Activated CD4-positive, alpha-beta memory T cell treated with anti-CD3 and anti-CD28 coated beads, Interleukin-2, amount 10 ng/mL, durations not matched to agents 7 days and 5 days (primary cell): Measurements from ENCODE around the gene HEMGN. TPM values are rescaled to one million over a fixed set of nuclear protein-coding genes. Genes with fewer than 3 reads are reported as not detected.

ENCODE experiments used
- CTCF ChIA-PET: fragments of 350-600 bp; sonication (Branson Sonifier 250); formaldehyde crosslinking; loops from one replicate; lab custom pipeline; 2021; ENCODE audit warnings: antibody characterized with exemption, inconsistent platforms; lab: Charles Lee
- POLR2A ChIA-PET: fragments of 350-600 bp; sonication (Branson Sonifier 250); formaldehyde crosslinking; loops from one replicate; lab custom pipeline; 2021; ENCODE audit warnings: antibody characterized with exemption; lab: Charles Lee
- DNase-seq: peaks from one replicate; pipeline ENCODE4 v3.0.0-alpha.2; 2020
- H3K27ac Mint-ChIP-seq: one replicate; pipeline ENCODE4 v1.8.0; 2021; ENCODE audit warnings: mild to moderate bottlenecking, mixed read lengths
- H3K27me3 Mint-ChIP-seq: one replicate; pipeline ENCODE4 v1.8.0; 2021; ENCODE audit warnings: mixed read lengths
- H3K36me3 Mint-ChIP-seq: one replicate; pipeline ENCODE4 v1.8.0; 2021; ENCODE audit warnings: low read depth, mixed read lengths
- H3K4me1 Mint-ChIP-seq: one replicate; pipeline ENCODE4 v1.8.0; 2021; ENCODE audit warnings: mixed read lengths
- H3K4me3 Mint-ChIP-seq: one replicate; pipeline ENCODE4 v1.8.0; 2021; ENCODE audit warnings: mild to moderate bottlenecking, mixed read lengths
- H3K9me3 Mint-ChIP-seq: one replicate; pipeline ENCODE4 v1.8.0; 2021; ENCODE audit warnings: mixed read lengths
- total RNA-seq, 2 experiments: library from RNA; stranded (reverse); gene quantifications; one replicate each; pipeline ENCODE4 v1.2.3, GENCODE V29; 2021

HEMGN gene, protein sequence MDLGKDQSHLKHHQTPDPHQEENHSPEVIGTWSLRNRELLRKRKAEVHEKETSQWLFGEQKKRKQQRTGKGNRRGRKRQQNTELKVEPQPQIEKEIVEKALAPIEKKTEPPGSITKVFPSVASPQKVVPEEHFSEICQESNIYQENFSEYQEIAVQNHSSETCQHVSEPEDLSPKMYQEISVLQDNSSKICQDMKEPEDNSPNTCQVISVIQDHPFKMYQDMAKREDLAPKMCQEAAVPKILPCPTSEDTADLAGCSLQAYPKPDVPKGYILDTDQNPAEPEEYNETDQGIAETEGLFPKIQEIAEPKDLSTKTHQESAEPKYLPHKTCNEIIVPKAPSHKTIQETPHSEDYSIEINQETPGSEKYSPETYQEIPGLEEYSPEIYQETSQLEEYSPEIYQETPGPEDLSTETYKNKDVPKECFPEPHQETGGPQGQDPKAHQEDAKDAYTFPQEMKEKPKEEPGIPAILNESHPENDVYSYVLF
- total RNA-seq = under 1 TPM; 0.53 to 0.83 TPM

DNA sequence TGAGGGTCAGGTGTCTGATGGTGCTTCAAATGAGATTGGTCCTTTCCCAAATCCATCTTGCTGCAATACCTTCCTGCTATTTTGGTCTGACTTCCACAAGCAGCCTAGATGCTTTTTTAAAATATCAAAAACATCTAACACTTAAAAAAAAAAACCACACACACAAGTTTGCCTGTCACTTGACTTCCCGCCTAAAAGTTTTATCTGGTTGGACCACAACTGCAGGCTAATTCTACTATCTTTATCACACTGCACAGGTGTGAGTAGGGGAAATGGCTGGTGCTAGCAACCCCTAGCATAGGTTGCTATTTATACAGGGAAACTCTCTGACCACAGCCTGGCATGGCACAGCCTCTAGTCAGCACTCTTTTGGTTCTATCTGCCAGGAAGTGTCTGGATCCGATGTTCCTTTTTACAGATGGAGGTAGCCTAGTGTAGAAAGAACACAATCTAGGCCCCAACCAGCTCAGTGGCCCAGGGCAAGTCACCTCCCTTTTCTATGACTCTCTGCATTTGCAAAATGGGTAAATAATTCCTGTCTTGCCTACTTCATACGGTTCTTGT is at the start of gene HEMGN:
HEMGN (minus strand) TSS at position 92 of the 564 bp plus-strand sequence; CDS start at position 56, 36 bp downstream.
- Mint-ChIP-seq H3K27ac (peak within 1 kb of the TSS; percentile 47), H3K4me3 (no peak within 1 kb of the TSS), H3K9me3 (no peaks in the 10 kb centered on the region), H3K36me3 (no peaks in the 10 kb centered on the region), H3K4me1 (peaks cover 17% of the 10 kb centered on the region), H3K27me3 (peaks cover 6% of the 10 kb centered on the region)
- CTCF ChIA-PET = no interaction called here
- POLR2A ChIA-PET = interaction anchor here (0.7 to 4.4 kb wide), 3 partner anchors 16 to 318 kb away, joined by 3 to 16 read pairs (median 9); partner anchors contain the start of genes ANP32B, TBC1D2 and TRMO
- peak; percentile 49 for DNase-seq

DNA sequence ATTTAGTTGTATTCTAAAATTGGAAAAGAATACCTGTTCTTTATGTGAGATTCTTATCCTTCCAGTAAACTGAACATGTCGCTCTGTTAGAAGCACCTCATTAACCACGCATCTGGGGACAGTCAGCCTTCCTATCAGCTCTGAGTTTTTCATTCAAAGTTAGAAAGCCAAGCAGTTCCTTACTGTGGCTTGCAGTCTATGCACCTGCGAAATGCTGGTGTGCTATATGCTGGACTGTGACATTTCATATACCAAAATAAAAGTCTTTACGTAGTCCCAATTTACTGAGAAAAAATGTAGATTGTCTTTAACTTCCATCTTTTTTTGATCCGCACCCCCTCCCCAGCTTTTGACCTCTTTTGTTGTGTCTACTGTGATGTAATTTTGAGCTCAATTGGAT is 49.5 kb upstream of the HEMGN start:
- DNase-seq = no peak
- CTCF ChIA-PET = interaction anchor here (1.1 to 8.6 kb wide), 4 partner anchors 8 to 65 kb away, joined by 3 to 88 read pairs (median 4); partner anchors contain the start of gene TRMO
- Mint-ChIP-seq H3K27ac (no peak overlapping the region), H3K27me3 (no peaks in the 10 kb centered on the region), H3K36me3 (peaks cover 16% of the 10 kb centered on the region), H3K4me3 (no peak overlapping the region), H3K9me3 (no peaks in the 10 kb centered on the region), H3K4me1 (peaks cover 69% of the 10 kb centered on the region)
- POLR2A ChIA-PET = interaction anchor here (1.0 to 13.8 kb wide), 9 partner anchors 14 to 269 kb away, joined by 3 to 180 read pairs (median 4); partner anchors contain the start of genes NANS, TBC1D2 and TRMO

DNA sequence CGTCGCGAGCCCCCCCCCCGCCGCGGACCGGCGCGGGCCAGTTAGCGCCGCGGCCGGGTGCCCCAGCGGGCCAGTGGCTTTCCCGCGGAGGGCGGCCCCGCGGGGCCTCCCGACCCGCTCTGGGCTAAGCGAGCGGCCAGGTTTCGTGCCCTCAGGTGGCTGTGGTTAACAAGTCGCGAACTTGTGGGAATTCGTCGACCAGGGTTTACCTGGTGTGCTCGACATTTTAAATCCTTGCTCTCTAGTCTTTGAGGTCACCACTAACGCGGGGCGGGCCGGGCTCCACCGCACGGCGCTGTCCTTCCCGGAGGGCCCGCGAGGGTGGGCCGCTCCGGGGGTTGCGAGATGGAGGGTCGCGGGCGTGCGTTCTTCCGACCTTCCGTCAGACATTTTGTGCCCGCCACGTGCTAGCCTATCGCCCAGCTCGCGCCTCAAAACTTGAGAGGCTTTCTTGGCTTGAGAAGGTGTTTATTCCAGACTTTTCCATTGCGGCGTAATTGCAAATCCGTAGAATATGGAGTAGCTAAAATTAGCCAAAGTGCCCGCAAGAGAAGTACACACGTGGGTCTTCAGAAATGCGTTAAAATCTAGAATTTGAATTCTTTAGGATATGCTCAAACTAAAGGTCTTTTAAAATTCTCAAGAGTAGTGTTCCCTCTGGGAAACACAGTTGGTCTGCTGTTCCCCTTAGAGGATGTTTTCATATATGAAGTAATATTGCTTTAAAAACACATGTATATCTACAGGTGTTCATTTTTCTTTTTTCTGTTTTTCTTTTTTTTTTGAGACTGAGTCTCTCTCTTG is 47.3 kb upstream of the HEMGN start:
- H3K27ac Mint-ChIP-seq = peak overlapping the region; percentile 87
- H3K9me3 Mint-ChIP-seq = no peaks in the 10 kb centered on the region
- peaks cover 64% of the 10 kb centered on the region for H3K4me1 Mint-ChIP-seq
- no peaks in the 10 kb centered on the region for H3K27me3 Mint-ChIP-seq
- POLR2A ChIA-PET = interaction anchor here (0.8 to 13.8 kb wide), 12 partner anchors 7 to 352 kb away, joined by 3 to 180 read pairs (median 14); partner anchors contain the start of genes NANS, NCBP1, TBC1D2 and TRIM14
- peak overlapping the region; percentile 83 for H3K4me3 Mint-ChIP-seq
- H3K36me3 Mint-ChIP-seq = peaks cover 16% of the 10 kb centered on the region
- CTCF ChIA-PET = interaction anchor here (1.2 to 8.6 kb wide), 5 partner anchors 12 to 123 kb away, joined by 4 to 88 read pairs (median 5); partner anchors contain the start of gene TRMO
- peak; percentile 52 for DNase-seq

DNA sequence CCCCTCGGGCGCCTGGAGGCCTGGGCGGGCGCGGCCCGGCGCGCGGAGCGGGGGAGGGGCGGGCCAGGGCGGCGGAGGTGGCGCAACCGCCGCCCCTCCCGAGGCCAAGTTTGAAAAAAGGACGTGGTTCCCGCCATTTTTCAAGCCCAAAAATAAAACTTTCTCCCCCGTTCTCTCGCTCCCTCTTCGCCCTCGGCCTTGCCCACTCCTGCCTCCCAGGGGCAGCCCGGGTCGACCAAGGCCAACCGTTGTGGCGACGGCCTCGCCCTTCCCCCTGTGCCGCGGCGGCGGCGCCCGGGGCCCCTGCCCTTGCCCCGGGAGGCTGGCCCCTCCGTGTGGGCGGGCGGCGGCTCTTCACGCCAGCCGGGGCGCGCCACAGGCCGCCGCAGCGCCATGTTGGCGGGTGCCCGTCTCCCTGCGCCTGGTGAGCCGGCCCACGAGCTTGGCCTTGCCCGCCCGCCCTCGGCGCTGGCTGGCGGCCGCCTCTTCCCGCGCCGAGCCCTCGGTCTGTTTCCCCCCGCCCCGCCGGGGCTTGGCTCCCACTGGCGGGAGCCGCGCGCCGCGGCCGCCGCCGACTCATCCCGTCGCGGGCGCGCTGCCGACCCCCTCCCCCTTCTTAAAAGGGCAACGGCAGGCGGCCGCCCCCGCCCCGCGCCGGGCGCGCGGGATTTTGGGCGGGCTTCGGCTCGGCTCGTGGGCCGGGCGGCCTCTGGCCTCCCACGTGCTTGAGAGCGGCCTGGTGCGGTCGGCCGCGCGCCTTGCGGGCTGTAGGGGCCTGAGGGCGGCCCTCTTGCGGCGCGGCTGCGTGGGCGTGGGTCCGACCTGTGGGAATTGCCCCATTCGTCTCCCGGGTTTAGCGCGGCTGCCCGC is 46.5 kb upstream of the HEMGN start:
- CTCF ChIA-PET = interaction anchor here (1.4 to 8.6 kb wide), 10 partner anchors 9 to 124 kb away, joined by 3 to 88 read pairs (median 6); partner anchors contain the start of gene TRMO
- Mint-ChIP-seq H3K36me3 (peaks cover 16% of the 10 kb centered on the region), H3K4me3 (peak overlapping the region; percentile 64), H3K27ac (peak overlapping the region; percentile 76), H3K9me3 (no peaks in the 10 kb centered on the region), H3K4me1 (peaks cover 60% of the 10 kb centered on the region), H3K27me3 (no peaks in the 10 kb centered on the region)
- POLR2A ChIA-PET = interaction anchor here (0.9 to 13.8 kb wide), 29 partner anchors 8 to 1238 kb away, joined by 3 to 180 read pairs (median 8); partner anchors contain the start of genes FOXE1, HEMGN, NANS and NCBP1
- DNase-seq = peak; percentile 79

DNA sequence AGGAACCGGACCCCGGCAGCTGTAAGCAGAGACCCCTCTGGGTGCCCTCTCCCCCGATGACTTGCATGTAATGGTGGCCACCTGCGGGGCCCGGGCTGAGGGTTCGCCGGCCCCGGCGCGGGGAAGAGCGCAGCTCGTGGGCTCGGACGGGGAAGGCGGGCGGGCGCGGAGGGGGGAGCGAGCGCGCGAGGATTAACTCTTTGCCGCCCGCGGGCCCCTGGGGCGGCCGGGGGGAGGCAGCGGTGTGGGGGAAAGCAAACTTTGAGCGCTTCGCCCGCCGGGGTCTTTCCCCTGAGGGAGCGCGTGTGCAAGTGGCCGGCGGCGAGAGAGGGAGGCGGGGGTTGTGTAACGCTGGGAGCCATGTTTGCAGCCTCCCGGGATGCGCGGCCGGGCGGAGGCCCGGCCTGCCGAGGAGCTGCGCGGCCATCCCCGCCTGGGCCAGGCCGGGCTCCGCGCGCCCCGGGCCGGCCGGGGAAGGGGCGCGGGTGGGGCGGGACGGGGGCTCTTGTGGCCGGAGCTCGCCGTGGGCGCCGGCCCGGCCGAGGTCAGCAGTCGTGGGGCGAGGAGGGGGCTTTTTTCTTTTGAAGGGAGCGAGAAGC is 45.7 kb upstream of the HEMGN start:
- peaks cover 16% of the 10 kb centered on the region for H3K36me3 Mint-ChIP-seq
- POLR2A ChIA-PET = interaction anchor here (0.7 to 13.8 kb wide), 37 partner anchors 9 to 1239 kb away, joined by 3 to 180 read pairs (median 5); partner anchors contain the start of genes FOXE1, HEMGN, NANS and NCBP1
- DNase-seq = peak; percentile 51
- H3K4me1 Mint-ChIP-seq = peaks cover 52% of the 10 kb centered on the region
- no peaks in the 10 kb centered on the region for H3K9me3 Mint-ChIP-seq
- H3K4me3 Mint-ChIP-seq = peak overlapping the region; percentile 82
- CTCF ChIA-PET = interaction anchor here (0.6 to 8.6 kb wide), 13 partner anchors 9 to 118 kb away, joined by 3 to 88 read pairs (median 6); partner anchors contain the start of gene TRMO
- no peaks in the 10 kb centered on the region for H3K27me3 Mint-ChIP-seq
- H3K27ac Mint-ChIP-seq = peak overlapping the region; percentile 88

DNA sequence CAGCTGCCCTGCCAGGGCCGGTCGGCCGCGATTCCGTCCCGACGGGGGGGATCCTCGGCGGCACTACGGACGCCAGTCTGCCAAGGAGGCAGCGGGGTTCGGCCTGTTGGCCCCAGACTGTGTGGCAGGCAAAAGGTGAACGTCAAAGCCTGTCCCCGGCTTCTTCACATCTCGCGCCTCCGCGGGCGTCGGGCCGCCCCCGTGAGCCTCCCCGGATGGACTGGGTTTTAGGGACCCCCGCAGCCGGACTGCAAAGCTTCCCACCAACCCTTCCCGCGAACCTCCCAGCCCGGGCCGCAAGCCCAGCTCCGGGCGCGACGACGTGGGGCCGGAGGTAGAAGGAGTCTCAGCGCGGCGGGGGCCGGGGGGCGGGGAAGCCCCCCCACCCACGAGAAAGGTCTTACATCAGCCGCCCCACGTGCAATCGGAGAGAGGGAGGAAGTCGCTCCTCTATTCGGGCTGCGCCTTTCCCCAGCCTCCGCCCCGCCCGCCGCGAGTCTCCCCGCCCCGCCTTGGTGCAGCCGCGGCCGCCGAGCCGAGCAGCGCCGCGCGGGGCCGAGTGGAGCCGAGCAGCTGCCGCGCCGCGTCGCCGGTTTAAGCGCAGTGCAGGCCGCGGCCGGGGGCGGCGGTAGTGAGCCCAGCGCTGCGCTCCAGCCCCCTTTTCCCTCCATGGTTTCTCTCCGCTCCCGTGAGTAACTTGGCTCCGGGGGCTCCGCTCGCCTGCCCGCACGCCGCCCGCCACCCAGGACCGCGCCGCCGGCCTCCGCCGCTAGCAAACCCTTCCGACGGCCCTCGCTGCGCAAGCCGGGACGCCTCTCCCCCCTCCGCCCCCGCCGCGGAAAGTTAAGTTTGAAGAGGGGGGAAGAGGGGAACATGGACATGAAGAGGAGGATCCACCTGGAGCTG is 45.0 kb upstream of the HEMGN start, which contains the start of gene ANP32B:
ANP32B (plus strand) TSS at position 659 of the 906 bp plus-strand sequence; CDS start at position 874, 215 bp downstream.
- Mint-ChIP-seq H3K27ac (peak within 1 kb of the TSS; percentile 88), H3K36me3 (peaks cover 12% of the 10 kb centered on the region), H3K4me1 (peaks cover 46% of the 10 kb centered on the region), H3K27me3 (no peaks in the 10 kb centered on the region), H3K9me3 (no peaks in the 10 kb centered on the region), H3K4me3 (peak within 1 kb of the TSS; percentile 82)
- CTCF ChIA-PET = interaction anchor here (0.6 to 8.6 kb wide), 21 partner anchors 10 to 136 kb away, joined by 3 to 88 read pairs (median 3); partner anchors contain the start of genes TRIM14 and TRMO
- POLR2A ChIA-PET = interaction anchor here (0.6 to 13.8 kb wide), 44 partner anchors 10 to 1240 kb away, joined by 3 to 180 read pairs (median 4); partner anchors contain the start of genes FOXE1, HEMGN, NANS and NCBP1
- peak; percentile 95 for DNase-seq

DNA sequence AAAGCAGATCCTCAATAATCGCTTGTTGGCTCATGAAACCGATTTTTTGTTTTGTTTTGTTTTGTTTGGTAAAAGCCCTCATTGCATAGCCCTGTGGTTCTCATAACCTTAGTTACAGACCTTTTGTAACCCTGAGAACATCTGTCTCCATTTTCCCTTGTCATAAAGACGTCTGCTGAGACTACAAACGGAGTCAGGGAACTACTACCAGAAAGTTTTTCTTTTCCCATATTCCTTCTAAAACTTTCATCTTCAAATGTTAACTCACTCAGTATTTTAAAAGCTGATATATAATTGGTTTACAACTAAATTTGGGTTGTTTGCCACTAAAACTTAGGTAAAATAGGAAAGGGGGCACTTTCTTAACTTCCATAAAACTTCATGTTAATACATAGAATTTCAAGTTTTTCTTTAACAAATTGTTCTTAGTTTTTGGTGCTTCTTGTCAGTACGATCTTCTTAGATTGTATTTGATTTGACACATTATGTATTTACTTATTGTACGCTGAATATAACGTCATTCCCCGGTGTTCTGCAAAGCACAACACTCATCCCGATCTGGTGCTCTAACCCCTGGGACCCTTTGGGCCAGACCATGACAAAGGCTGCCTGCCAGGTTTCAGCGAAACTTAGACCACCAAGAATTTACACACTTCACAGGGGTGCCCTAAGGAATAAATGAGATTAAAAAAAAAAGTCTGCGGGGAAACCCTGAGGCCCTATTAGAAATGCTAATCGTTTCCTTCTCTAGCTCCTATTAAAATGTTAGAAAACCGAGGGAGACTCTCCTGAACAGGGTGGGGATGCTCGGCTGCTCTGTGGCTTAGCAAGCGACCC is 44.1 kb upstream of the HEMGN start:
- POLR2A ChIA-PET = interaction anchor here (0.9 to 13.8 kb wide), 24 partner anchors 10 to 349 kb away, joined by 3 to 180 read pairs (median 8); partner anchors contain the start of genes HEMGN, NANS, TBC1D2 and TRMO
- peaks cover 37% of the 10 kb centered on the region for H3K4me1 Mint-ChIP-seq
- DNase-seq = no peak
- peaks cover 12% of the 10 kb centered on the region for H3K36me3 Mint-ChIP-seq
- no peaks in the 10 kb centered on the region for H3K27me3 Mint-ChIP-seq
- H3K27ac Mint-ChIP-seq = peak overlapping the region; percentile 72
- peak overlapping the region; percentile 82 for H3K4me3 Mint-ChIP-seq
- no peaks in the 10 kb centered on the region for H3K9me3 Mint-ChIP-seq
- CTCF ChIA-PET = interaction anchor here (0.6 to 8.6 kb wide), 15 partner anchors 10 to 137 kb away, joined by 3 to 88 read pairs (median 3); partner anchors contain the start of genes TRIM14 and TRMO

DNA sequence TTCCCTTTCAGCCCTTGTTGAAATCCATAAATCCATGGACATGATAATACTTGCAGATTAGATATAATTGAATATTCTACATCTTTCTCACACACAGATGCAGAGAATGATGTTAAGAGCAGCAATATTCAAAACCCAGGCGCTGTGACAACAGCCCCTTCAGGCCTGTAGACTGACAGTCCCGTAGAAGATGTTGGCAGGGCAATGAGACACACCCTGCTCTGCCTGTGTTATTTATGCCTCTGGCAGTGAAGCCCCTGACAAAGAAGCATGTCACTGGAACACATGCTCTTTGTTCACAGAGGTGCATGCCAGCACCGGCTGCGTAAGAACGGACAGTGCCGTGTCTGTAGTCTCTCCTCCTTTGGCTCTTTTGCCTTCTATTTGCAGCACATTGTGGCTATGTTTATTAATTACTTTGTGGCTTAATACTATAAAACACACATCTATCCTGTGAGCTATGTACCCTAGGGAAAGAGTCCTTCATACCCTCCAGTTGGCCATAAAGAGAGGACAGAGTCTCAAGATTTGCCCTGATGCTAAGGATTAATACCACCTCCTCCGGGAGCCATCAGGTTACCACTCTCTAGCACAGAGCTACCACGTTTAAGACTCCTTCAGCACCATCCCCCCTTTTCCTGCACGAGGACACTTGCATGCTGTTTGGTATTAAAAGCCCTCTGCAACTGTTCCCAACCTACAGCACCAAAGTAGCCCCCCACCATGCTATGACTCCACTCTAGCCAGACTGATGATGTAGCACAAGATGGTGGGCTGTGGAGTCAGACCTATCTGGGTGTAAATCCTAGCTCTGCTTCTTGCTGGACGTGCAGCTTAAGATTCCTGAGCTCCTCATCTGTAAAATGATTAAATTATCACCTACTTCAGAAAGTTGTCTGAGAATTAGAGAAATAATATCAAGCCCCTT is 43.2 kb upstream of the HEMGN start:
- CTCF ChIA-PET = interaction anchor here (1.0 to 8.6 kb wide), 3 partner anchors 12 to 79 kb away, joined by 3 to 88 read pairs (median 4); partner anchors contain the start of gene TRMO
- Mint-ChIP-seq H3K36me3 (peaks cover 6% of the 10 kb centered on the region), H3K4me3 (no peak overlapping the region), H3K27me3 (no peaks in the 10 kb centered on the region), H3K27ac (no peak overlapping the region), H3K4me1 (peaks cover 30% of the 10 kb centered on the region), H3K9me3 (no peaks in the 10 kb centered on the region)
- POLR2A ChIA-PET = interaction anchor here (0.8 to 13.8 kb wide), 12 partner anchors 11 to 348 kb away, joined by 3 to 180 read pairs (median 15); partner anchors contain the start of genes HEMGN, TBC1D2, TRMO and TSTD2
- DNase-seq = no peak
